HepG2 (cell line): ENCODE measurements around the gene FNDC3B. TPM values are rescaled to one million over a fixed set of nuclear protein-coding genes. Genes with fewer than 3 reads are reported as not detected.
"Not testable (repeated sequence)": the region's sequence is repeated elsewhere in the genome, so short reads cannot be mapped to it uniquely, and the experiment has no call there.

ENCODE experiments used
- ATAC-seq: fragments of 200-7000 bp; cut with Tn5 transposase; 3 replicates; pipeline ENCODE4 v1.9.1; 2020; ENCODE audit warnings: mild to moderate bottlenecking, moderate library complexity
- BruUV-seq: library from RNA; stranded (reverse); fragments of 400-500 nt; replicated peaks from 2 replicates; lab custom pipeline; 2021; lab: Mats Ljungman, UMichigan
- CTCF ChIA-PET: fragments of 300-600 bp; formaldehyde crosslinking; extraction: SDS; loops from one replicate; lab custom pipeline; 2021; ENCODE audit warnings: low total read pairs, inconsistent platforms, low intra/inter-chr PET ratio; lab: Yijun Ruan, JAX
- POLR2A ChIA-PET: fragments of 350-600 bp; sonication (Branson Sonifier 250); formaldehyde crosslinking; loops from one replicate; lab custom pipeline; 2020; ENCODE audit warnings: antibody characterized with exemption, inconsistent platforms; lab: Yijun Ruan, JAX
- DNase-seq: peaks from one replicate; pipeline ENCODE4 v3.0.0-alpha.2; 2015; ENCODE audit warnings: low spot score
- FAIRE-seq: peaks from 3 replicates; lab custom pipeline; 2011; peaks lifted over from hg19 to GRCh38; lab: Jason Lieb, UNC
- H2AFZ ChIP-seq: one replicate; pipeline ENCODE4 v1.6.1; 2011; ENCODE audit warnings: low read length, inconsistent platforms
- H3K27ac ChIP-seq: fragments of 300-600 bp; 3 replicates; pipeline ENCODE4 v1.8.0; 2011; ENCODE audit warnings: mixed run types, mild to moderate bottlenecking, mixed read lengths, low read length, inconsistent platforms; ENCODE audit not compliant: insufficient read depth; ENCODE audit errors: extremely low read length
- H3K27me3 ChIP-seq, 2 experiments: fragments of 200-600 bp in 1 of 2; 2 replicates in 1 of 2; 3 replicates in 1 of 2; pipeline versions ENCODE4 v1.6.0 to v1.8.0; 2011; ENCODE audit warnings: low read length in 2 of 2, mild to moderate bottlenecking in 2 of 2, moderate library complexity in 2 of 2, inconsistent platforms in 1 of 2; ENCODE audit not compliant: insufficient read depth in 2 of 2, control insufficient read depth in 1 of 2
- H3K36me3 ChIP-seq, 2 experiments: fragments of 200-600 bp in 1 of 2; replicated peaks in 1 of 2; 2 replicates in 1 of 2; 3 replicates in 1 of 2; pipeline versions ENCODE4 v1.5.1 to v1.8.0; 2011; ENCODE audit warnings: low read length in 2 of 2, inconsistent platforms in 1 of 2; ENCODE audit not compliant: insufficient read depth in 2 of 2, control insufficient read depth in 1 of 2
- H3K4me1 ChIP-seq: 2 replicates; pipeline ENCODE4 v1.5.1; 2012; ENCODE audit warnings: low read length, inconsistent platforms; ENCODE audit not compliant: insufficient read depth
- H3K4me2 ChIP-seq: 2 replicates; pipeline ENCODE4 v1.6.0; 2011; ENCODE audit warnings: low read depth, low read length, inconsistent platforms
- H3K4me3 ChIP-seq, 3 experiments: fragments of 200-600 bp in 1 of 3; sonication (generic), shearing (Covaris generic) in 1 of 3; replicated peaks in 1 of 3; 2 replicates each; pipeline ENCODE4 v1.5.1; 2011 to 2016; ENCODE audit warnings: low read length in 3 of 3, inconsistent platforms in 2 of 3, low read depth in 2 of 3, mild to moderate bottlenecking in 2 of 3, control low read depth in 1 of 3, mixed read lengths in 1 of 3; ENCODE audit not compliant: insufficient read depth in 1 of 3
- H3K79me2 ChIP-seq: one replicate; pipeline ENCODE4 v1.6.1; 2011; ENCODE audit warnings: low read length, inconsistent platforms; ENCODE audit not compliant: insufficient read depth
- H3K9ac ChIP-seq: 2 replicates; pipeline ENCODE4 v1.6.0; 2011; ENCODE audit warnings: mild to moderate bottlenecking, low read depth, low read length, inconsistent platforms; ENCODE audit not compliant: insufficient read depth
- H3K9me3 ChIP-seq: 2 replicates; pipeline ENCODE4 v1.5.1; 2012; ENCODE audit warnings: mild to moderate bottlenecking, low read length
- H4K20me1 ChIP-seq: 2 replicates; pipeline ENCODE4 v1.6.0; 2011; ENCODE audit warnings: inconsistent platforms, mild to moderate bottlenecking, low read length, moderate library complexity; ENCODE audit not compliant: insufficient read depth
- ARNT2 ChIP-seq: sonication (generic); formaldehyde crosslinking; IDR thresholded peaks from 2 replicates; pipeline ENCODE4 v1.8.0; 2022; ENCODE audit warnings: mild to moderate bottlenecking, low read depth, missing genetic modification reagents, moderate library complexity
- CCDC6 ChIP-seq: sonication (generic); formaldehyde crosslinking; IDR thresholded peaks from 2 replicates; pipeline ENCODE4 v1.8.1; 2022; ENCODE audit warnings: mild to moderate bottlenecking, missing genetic modification reagents, moderate library complexity
- GATAD1 ChIP-seq: IDR thresholded peaks from 2 replicates; pipeline ENCODE4 v1.6.1; 2016; ENCODE audit warnings: missing genetic modification reagents, missing compliant biosample characterization
- GATAD2A ChIP-seq: IDR thresholded peaks from 2 replicates; pipeline ENCODE4 v1.6.1; 2016
- MED1 ChIP-seq: sonication (generic); formaldehyde crosslinking; IDR thresholded peaks from 2 replicates; pipeline ENCODE4 v1.4.0; 2020; ENCODE audit warnings: missing genetic modification reagents
- MED13 ChIP-seq: sonication (generic); formaldehyde crosslinking; IDR thresholded peaks from 2 replicates; pipeline ENCODE4 v1.5.0; 2020; ENCODE audit warnings: missing genetic modification reagents
- MEIS2 ChIP-seq: sonication (generic); formaldehyde crosslinking; IDR thresholded peaks from 2 replicates; pipeline ENCODE4 v1.9.0; 2021; ENCODE audit warnings: mild to moderate bottlenecking, missing genetic modification reagents
- MIER3 ChIP-seq: IDR thresholded peaks from 2 replicates; pipeline ENCODE4 v1.6.1; 2016; ENCODE audit warnings: missing compliant biosample characterization, borderline replicate concordance
- PAF1 ChIP-seq: IDR thresholded peaks from 2 replicates; pipeline ENCODE4 v1.6.1; 2016; ENCODE audit warnings: missing genetic modification reagents, missing compliant biosample characterization
- POLR2A ChIP-seq, 2 experiments: IDR thresholded peaks; 2 replicates each; pipeline ENCODE4 v1.6.1; 2011; ENCODE audit warnings: low read depth in 2 of 2, low read length in 2 of 2, mild to moderate bottlenecking in 1 of 2, moderate library complexity in 1 of 2; ENCODE audit not compliant: insufficient read depth in 1 of 2
- SALL1 ChIP-seq: sonication (generic); formaldehyde crosslinking; IDR thresholded peaks from 2 replicates; pipeline ENCODE4 v1.8.0; 2022; ENCODE audit warnings: mild to moderate bottlenecking, missing genetic modification reagents
- SAP130 ChIP-seq: IDR thresholded peaks from 2 replicates; pipeline ENCODE4 v1.6.1; 2016; ENCODE audit warnings: low read depth
- ZMYM4 ChIP-seq: sonication (generic); formaldehyde crosslinking; IDR thresholded peaks from 2 replicates; pipeline ENCODE4 v1.8.1; 2023; ENCODE audit warnings: mild to moderate bottlenecking, missing genetic modification reagents
- ZNF160 ChIP-seq: sonication (generic); formaldehyde crosslinking; IDR thresholded peaks from 2 replicates; pipeline ENCODE4 v1.8.0; 2022; ENCODE audit warnings: mild to moderate bottlenecking, inconsistent platforms, missing genetic modification reagents
- ZNF292 ChIP-seq: sonication (generic); formaldehyde crosslinking; IDR thresholded peaks from 2 replicates; pipeline ENCODE4 v1.8.1; 2022; ENCODE audit warnings: mild to moderate bottlenecking, low read depth, missing genetic modification reagents, borderline replicate concordance
- WGBS: methylation state at CpG from one replicate; pipeline ENCODE4 v1.1.6; 2017; ENCODE audit warnings: low lambda C conversion rate; 5-methylcytosine and 5-hydroxymethylcytosine counted together
- in situ Hi-C: cut with HindIII; loops from 2 replicates; pipeline ENCODE4 v1.10.0; 2017; ENCODE audit warnings: low pct_unique_long_range_greater_than_20kb; ENCODE audit not compliant: extremely low pct_ligation_motif_present
- intact Hi-C: fragments of 100-400 bp; cut with micrococcal nuclease; formaldehyde crosslinking; loops from one replicate; pipeline ENCODE4 v1.10.0; 2022; ENCODE audit not compliant: unreplicated experiment
- polyA plus RNA-seq, 8 experiments: library from polyadenylated mRNA; depleted of rRNA in 3 of 8; stranded (reverse) in 7 of 8; unstranded in 1 of 8; fragments of >200 nt; fragmentation: Illumina TruSeq in 4 of 8; extraction: Trizol in 4 of 8; gene quantifications; 2 replicates each; pipeline versions ENCODE4 v1.2.1 to v1.2.3, GENCODE V29; 2011 to 2016; ENCODE audit warnings: low read depth in 4 of 8, missing spikeins in 1 of 8, mixed read lengths in 1 of 8; ENCODE audit not compliant: insufficient read depth in 1 of 8
- total RNA-seq, 5 experiments: library from RNA; depleted of rRNA; stranded (reverse); fragments of >200 nt; fragmentation: Illumina TruSeq; extraction: Trizol; gene quantifications; 2 replicates each; pipeline ENCODE4 v1.2.3, GENCODE V29; 2016; ENCODE audit warnings: low read depth in 1 of 5
- TF ChIP-seq, protein P1 (sequence below): sonication (generic); formaldehyde crosslinking; IDR thresholded peaks from 2 replicates; pipeline ENCODE4 v1.4.0; 2020; ENCODE audit warnings: mild to moderate bottlenecking, missing genetic modification reagents
- TF ChIP-seq, protein P2 (sequence below): IDR thresholded peaks from 2 replicates; pipeline ENCODE4 v1.6.1; 2016; ENCODE audit warnings: low read depth, control low read depth
- TF ChIP-seq, protein P3 (sequence below): sonication (generic); formaldehyde crosslinking; conservative IDR thresholded peaks from 2 replicates; pipeline ENCODE4 v1.4.0; 2020; ENCODE audit warnings: mild to moderate bottlenecking, missing genetic modification reagents, moderate library complexity

The FNDC3B gene
- total and polyA plus RNA-seq, 2 of the 13 experiments (the other 11 are each of a cell fraction or from before 2014, with no cell fraction given), result 74.8 to 103 TPM

DNA sequence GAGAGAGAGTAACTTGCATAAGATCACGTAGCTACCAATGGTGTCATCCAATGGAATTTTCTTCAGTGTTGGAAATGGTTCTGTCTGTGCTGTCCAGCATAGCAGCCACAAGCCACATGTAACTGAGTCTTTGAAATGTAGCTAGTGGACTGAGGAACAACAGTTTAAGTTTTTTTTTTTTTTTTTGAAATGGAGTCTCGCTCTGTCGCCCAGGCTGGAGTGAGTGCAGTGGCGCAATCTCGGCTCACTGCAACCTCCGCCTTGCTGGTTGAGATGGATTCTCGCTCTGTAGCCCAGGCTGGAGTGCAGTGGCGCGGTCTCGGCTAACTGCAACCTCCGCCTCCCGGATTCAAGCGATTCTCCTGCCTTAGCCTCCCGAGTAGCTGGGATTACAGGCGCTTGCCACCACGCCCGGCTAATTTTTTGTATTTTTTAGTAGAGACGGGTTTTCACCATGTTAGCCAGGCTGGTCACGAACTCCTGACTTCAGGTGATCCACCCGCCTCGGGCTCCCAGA, 3.3 kb downstream of the FNDC3B start:
- ATAC-seq, result peak; percentile 34
- in situ Hi-C loops, FAIRE-seq, H3K9me3 ChIP-seq, H2AFZ ChIP-seq, BruUV-seq, CTCF ChIA-PET, H3K27me3 ChIP-seq: not testable (repeated sequence)
- Histone ChIP-seq H3K27ac (peak overlapping the region; percentile 99), H3K4me3 (peak overlapping the region; percentile 93 to 99 (median 95)), H3K79me2 (peaks cover 98% of the 10 kb centered on the region), H3K4me1 (peaks cover 55% of the 10 kb centered on the region), H3K9ac (peak overlapping the region; percentile 100), H3K36me3 (peaks cover 2 to 23% of the 10 kb centered on the region in 2 experiments; a peak in 3 of 5 replicates), H4K20me1 (peaks cover 46% of the 10 kb centered on the region), H3K4me2 (peak overlapping the region; percentile 97)
- WGBS, result 1% methylated on average over 19 of the region's 21 CpGs
- DNase-seq, result peak; percentile 60
- intact Hi-C loops, result loop anchor here (5.0 kb wide), 2 partner anchors 40 to 235 kb away; no protein-coding TSS in a partner anchor
- POLR2A ChIA-PET, result interaction anchor here (0.7 to 4.7 kb wide), 20 partner anchors 10 to 232 kb away, joined by 3 to 66 read pairs (median 4); partner anchors contain the start of genes PLD1 and TMEM212
- TF ChIP-seq GATAD1 (CRISPR knock-in tag) (0 out of 2 replicates have a peak, but pooled peaks have one; percentile 4), ARNT2 (CRISPR knock-in tag) (0 out of 2 replicates have a peak, but pooled peaks have one; percentile 42), GATAD2A (CRISPR knock-in tag) (0 out of 2 replicates have a peak, but pooled peaks have one; percentile 35), SALL1 (CRISPR knock-in tag) (peak; percentile 46; the same call in 1 of the 2 replicates), MED1 (CRISPR knock-in tag) (peak; percentile 68), POLR2A (IDR thresholded peaks at IDR 0.05; ENCODE audit: insufficient read depth in 1 of 2, low read depth in 2 of 2, low read length in 2 of 2) (peak; percentile 9 to 25; a peak in 2 of 4 replicates), SAP130 (CRISPR knock-in tag) (peak; percentile 65; the same call in 1 of the 2 replicates), MEIS2 (CRISPR knock-in tag) (0 out of 2 replicates have a peak, but pooled peaks have one; percentile 40), ZNF292 (peak; percentile 65; the same call in 1 of the 2 replicates), MIER3 (CRISPR knock-in tag) (0 out of 2 replicates have a peak, but pooled peaks have one; percentile 48), MED13 (CRISPR knock-in tag) (peak; percentile 56; the same call in 1 of the 2 replicates), ZMYM4 (CRISPR knock-in tag) (0 out of 2 replicates have a peak, but pooled peaks have one; percentile 8), PAF1 (CRISPR knock-in tag) (peak; percentile 85), CCDC6 (CRISPR knock-in tag) (0 out of 2 replicates have a peak, but pooled peaks have one; percentile 45), ZNF160 (peak; percentile 32; the same call in 1 of the 2 replicates)
- TF ChIP-seq, protein P1, sequence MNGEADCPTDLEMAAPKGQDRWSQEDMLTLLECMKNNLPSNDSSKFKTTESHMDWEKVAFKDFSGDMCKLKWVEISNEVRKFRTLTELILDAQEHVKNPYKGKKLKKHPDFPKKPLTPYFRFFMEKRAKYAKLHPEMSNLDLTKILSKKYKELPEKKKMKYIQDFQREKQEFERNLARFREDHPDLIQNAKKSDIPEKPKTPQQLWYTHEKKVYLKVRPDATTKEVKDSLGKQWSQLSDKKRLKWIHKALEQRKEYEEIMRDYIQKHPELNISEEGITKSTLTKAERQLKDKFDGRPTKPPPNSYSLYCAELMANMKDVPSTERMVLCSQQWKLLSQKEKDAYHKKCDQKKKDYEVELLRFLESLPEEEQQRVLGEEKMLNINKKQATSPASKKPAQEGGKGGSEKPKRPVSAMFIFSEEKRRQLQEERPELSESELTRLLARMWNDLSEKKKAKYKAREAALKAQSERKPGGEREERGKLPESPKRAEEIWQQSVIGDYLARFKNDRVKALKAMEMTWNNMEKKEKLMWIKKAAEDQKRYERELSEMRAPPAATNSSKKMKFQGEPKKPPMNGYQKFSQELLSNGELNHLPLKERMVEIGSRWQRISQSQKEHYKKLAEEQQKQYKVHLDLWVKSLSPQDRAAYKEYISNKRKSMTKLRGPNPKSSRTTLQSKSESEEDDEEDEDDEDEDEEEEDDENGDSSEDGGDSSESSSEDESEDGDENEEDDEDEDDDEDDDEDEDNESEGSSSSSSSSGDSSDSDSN, result peak; percentile 74; the same call in 1 of the 2 replicates
- TF ChIP-seq, protein P2, sequence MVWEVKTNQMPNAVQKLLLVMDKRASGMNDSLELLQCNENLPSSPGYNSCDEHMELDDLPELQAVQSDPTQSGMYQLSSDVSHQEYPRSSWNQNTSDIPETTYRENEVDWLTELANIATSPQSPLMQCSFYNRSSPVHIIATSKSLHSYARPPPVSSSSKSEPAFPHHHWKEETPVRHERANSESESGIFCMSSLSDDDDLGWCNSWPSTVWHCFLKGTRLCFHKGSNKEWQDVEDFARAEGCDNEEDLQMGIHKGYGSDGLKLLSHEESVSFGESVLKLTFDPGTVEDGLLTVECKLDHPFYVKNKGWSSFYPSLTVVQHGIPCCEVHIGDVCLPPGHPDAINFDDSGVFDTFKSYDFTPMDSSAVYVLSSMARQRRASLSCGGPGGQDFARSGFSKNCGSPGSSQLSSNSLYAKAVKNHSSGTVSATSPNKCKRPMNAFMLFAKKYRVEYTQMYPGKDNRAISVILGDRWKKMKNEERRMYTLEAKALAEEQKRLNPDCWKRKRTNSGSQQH, result 0 out of 2 replicates have a peak, but pooled peaks have one; percentile 55
- TF ChIP-seq, protein P3, sequence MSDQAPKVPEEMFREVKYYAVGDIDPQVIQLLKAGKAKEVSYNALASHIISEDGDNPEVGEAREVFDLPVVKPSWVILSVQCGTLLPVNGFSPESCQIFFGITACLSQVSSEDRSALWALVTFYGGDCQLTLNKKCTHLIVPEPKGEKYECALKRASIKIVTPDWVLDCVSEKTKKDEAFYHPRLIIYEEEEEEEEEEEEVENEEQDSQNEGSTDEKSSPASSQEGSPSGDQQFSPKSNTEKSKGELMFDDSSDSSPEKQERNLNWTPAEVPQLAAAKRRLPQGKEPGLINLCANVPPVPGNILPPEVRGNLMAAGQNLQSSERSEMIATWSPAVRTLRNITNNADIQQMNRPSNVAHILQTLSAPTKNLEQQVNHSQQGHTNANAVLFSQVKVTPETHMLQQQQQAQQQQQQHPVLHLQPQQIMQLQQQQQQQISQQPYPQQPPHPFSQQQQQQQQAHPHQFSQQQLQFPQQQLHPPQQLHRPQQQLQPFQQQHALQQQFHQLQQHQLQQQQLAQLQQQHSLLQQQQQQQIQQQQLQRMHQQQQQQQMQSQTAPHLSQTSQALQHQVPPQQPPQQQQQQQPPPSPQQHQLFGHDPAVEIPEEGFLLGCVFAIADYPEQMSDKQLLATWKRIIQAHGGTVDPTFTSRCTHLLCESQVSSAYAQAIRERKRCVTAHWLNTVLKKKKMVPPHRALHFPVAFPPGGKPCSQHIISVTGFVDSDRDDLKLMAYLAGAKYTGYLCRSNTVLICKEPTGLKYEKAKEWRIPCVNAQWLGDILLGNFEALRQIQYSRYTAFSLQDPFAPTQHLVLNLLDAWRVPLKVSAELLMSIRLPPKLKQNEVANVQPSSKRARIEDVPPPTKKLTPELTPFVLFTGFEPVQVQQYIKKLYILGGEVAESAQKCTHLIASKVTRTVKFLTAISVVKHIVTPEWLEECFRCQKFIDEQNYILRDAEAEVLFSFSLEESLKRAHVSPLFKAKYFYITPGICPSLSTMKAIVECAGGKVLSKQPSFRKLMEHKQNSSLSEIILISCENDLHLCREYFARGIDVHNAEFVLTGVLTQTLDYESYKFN (CRISPR knock-in tag), result peak; percentile 16; the same call in 1 of the 2 replicates
